Activated naive CD4-positive, alpha-beta T cell treated with anti-CD3 and anti-CD28 coated beads, Interleukin-2, amount 50 U/mL, for 72 hours (primary cell): ENCODE data around the gene BTN1A1. TPM values are rescaled to one million over a fixed set of nuclear protein-coding genes. Genes with fewer than 3 reads are reported as not detected.
"Not testable (repeated sequence)": the region's sequence is repeated elsewhere in the genome, so short reads cannot be mapped to it uniquely, and the experiment has no call there.

ENCODE experiments used
- ATAC-seq, 2 donors: fragments of 150-1000 bp; cut with Tn5 transposase; 2 replicates each; pipeline ENCODE4 v1.10.0; 2021; ENCODE audit warnings: mild to moderate bottlenecking in 2 of 2, moderate library complexity in 2 of 2
- DNase-seq, 2 donors: peaks; one replicate each; pipeline ENCODE4 v3.0.0; 2021 to 2022; ENCODE audit warnings: low spot score in 2 of 2
- H3K27ac Mint-ChIP-seq, 2 donors: one replicate each; pipeline ENCODE4 v1.8.0; 2022; ENCODE audit warnings: mild to moderate bottlenecking in 2 of 2, mixed read lengths in 2 of 2
- H3K36me3 Mint-ChIP-seq, 2 donors: one replicate each; pipeline ENCODE4 v1.8.0; 2022; ENCODE audit warnings: mixed read lengths in 2 of 2
- H3K9me3 Mint-ChIP-seq, 2 donors: one replicate each; pipeline ENCODE4 v1.8.0; 2022; ENCODE audit warnings: mixed read lengths in 2 of 2
- total RNA-seq, 2 donors: library from RNA; stranded (reverse); gene quantifications; one replicate each; pipeline ENCODE4 v1.2.3, GENCODE V29; 2022

BTN1A1 gene
- total RNA-seq: under 1 TPM in 1 of 2 donors, not detected in 1; 0.16 TPM

- no peak for DNase-seq
- Mint-ChIP-seq H3K36me3 (peaks cover 4 to 8% of the 10 kb centered on the region in 2 donors), H3K9me3 (no peaks in the 10 kb centered on the region), H3K27ac (no peak within 1 kb of the TSS)
- no peak for ATAC-seq
Observed at GRCh38 chr6:26500102-26500501, at the start of gene BTN1A1. Gene BTN1A1, plus strand, starts transcription at chr6:26500303. Its CDS starts 984 bp downstream, at chr6:26501287.

GRCh38 chr6:26452631-26453235, 47.4 kb upstream of the BTN1A1 start:
- DNase-seq: no peak
- no peak for ATAC-seq
- Mint-ChIP-seq H3K9me3 (no peaks in the 10 kb centered on the region), H3K36me3 (peaks cover 28% of the 10 kb centered on the region in 2 donors), H3K27ac (no peak overlapping the region)

- Mint-ChIP-seq H3K27ac (no peak overlapping the region), H3K9me3 (no peaks in the 10 kb centered on the region), H3K36me3 (peaks cover 26 to 31% of the 10 kb centered on the region in 2 donors)
- DNase-seq (no peak), ATAC-seq (no peak)
Observed at GRCh38 chr6:26454631-26455030, 45.5 kb upstream of the BTN1A1 start.

- Mint-ChIP-seq H3K36me3 (peaks cover 26 to 31% of the 10 kb centered on the region in 2 donors), H3K27ac (peak overlapping the region in 1 of 2 donors; percentile 94), H3K9me3 (no peaks in the 10 kb centered on the region)
- DNase-seq (no peak), ATAC-seq (no peak)
Observed at GRCh38 chr6:26455357-26455970, 44.6 kb upstream of the BTN1A1 start.

DNA sequence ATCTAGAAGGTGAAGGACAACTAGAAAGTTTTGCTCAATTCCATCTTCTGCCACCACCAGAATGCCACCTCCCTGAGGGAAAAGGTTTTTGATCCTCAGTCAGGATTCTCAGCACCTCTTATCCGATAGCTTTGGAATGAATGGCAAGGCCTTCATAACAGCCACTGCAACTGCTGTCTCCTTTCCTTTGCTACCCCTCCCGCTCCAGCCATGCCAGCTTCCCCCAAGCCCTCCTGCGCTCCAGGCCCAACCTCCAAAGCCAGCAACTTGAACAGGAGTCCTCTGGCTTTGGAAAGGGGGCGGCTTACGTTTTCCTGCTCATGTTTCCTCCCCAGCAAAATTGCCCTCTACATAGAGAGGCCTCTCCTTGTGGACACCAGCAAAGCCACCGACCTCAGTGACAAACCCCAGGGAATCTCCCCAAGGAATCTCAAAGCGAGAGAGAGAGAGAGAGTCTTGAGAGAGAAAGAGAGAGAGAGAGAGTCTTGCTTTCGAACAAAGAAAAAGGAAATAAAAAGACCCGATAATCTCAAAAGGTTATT, 42.8 kb upstream of the BTN1A1 start:
- ATAC-seq: peak; percentile 39 to 45
- no peaks in the 10 kb centered on the region for H3K9me3 Mint-ChIP-seq
- H3K36me3 Mint-ChIP-seq: peaks cover 34 to 40% of the 10 kb centered on the region in 2 donors
- peak in 1 of 2 donors; percentile 16 for DNase-seq
- H3K27ac Mint-ChIP-seq: peak overlapping the region; percentile 94 to 98

DNA sequence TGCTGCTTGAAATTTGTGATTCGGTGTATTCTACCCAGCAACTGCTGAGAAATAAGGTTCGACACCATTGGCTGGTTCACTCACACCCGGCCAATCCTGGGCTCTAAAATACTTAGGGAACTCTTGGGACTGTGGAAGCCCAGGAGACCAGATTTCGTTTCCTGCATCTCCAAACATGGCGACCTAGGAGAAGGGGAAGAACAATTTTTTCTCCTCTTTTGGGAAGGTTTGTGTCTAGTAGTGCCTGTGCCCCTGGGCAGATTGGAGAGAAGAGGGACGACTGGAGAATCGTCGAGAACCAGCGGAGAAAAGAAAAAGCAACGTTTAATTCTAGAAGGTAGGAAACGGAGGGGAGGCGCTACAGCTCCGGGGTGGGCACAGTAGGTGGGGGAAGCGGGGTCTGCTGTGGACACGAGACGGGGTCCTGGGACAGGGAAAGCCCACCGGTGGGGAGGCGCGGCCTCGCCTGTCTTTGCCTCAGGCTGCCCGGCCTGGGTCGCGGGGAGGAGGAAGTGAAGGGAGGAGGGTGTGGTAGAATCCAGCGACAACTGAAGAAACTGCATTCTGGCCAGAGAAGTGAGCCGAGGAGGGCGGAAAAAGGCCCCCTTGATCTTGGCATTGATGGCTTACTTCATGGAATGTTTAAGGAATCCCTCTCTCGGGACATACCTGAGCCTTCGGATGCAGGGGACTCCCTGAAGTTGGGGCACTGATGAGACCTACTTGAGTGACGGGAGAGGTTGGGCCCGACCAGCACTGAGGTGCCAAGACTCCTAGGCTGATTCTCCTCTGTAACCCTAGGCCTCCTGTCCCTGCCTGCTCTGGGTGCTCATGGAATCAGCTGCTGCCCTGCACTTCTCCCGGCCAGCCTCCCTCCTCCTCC, 42.1 kb upstream of the BTN1A1 start, which contains the start of gene BTN2A1:
Gene BTN2A1, plus strand, starts transcription at position 150 of the 883 bp plus-strand sequence. Its CDS starts 682 bp downstream, at position 832.
- Mint-ChIP-seq H3K27ac (peak within 1 kb of the TSS; percentile 94 to 98), H3K36me3 (peaks cover 38 to 46% of the 10 kb centered on the region in 2 donors), H3K9me3 (no peaks in the 10 kb centered on the region)
- DNase-seq: peak; percentile 60 to 67
- peak; percentile 99 for ATAC-seq

DNA sequence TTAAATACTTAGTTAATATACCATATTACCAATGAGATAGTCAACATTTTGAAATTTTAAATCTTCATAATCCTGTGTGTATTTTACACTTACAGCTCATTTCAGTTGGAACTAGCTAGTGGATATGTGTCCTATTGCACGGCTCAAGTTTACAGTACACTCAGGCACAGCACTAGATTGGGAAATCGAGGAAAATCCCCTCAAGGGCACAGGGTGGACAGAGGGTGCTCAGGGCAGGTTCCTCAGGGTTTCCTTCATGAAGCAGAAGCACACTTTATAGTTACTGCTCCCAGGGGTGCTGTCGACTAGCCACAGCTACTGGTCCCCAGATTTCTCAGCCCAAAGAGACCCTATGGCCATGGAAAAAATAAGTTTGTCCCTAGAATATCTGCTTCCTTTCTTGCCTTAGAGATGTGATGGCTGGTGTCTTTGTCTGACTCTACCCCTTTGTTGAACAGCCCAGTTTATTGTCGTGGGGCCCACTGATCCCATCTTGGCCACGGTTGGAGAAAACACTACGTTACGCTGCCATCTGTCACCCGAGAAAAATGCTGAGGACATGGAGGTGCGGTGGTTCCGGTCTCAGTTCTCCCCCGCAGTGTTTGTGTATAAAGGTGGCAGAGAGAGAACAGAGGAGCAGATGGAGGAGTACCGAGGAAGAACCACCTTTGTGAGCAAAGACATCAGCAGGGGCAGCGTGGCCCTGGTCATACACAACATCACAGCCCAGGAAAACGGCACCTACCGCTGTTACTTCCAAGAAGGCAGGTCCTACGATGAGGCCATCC, 40.9 kb upstream of the BTN1A1 start:
- DNase-seq (no peak), ATAC-seq (no peak)
- H3K27ac Mint-ChIP-seq: peak overlapping the region; percentile 18 to 73
- peaks cover 47 to 53% of the 10 kb centered on the region in 2 donors for H3K36me3 Mint-ChIP-seq
- H3K9me3 Mint-ChIP-seq: no peaks in the 10 kb centered on the region

- DNase-seq, H3K9me3 Mint-ChIP-seq, H3K27ac Mint-ChIP-seq, ATAC-seq: not testable (repeated sequence)
- peaks cover 52 to 66% of the 10 kb centered on the region in 2 donors for H3K36me3 Mint-ChIP-seq
Observed at GRCh38 chr6:26461353-26461752, 38.8 kb upstream of the BTN1A1 start.

DNA sequence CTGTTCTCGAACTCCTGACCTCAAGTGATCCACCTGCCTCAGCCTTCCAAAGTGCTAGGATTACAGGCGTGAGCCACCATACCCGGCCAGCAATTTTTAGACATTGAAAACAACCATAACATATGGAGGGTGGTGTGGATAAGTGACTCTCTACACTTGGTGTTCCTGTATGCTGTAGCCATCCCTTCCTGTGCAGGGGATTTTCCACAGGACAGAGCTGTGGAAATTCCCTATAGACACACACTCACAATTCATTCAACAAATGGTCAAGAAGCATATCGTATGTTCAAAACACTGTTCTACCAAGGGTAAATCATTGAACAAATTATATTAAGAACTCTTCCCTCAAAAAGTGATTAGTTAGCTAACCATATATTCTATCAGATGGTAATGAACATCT, 36.1 kb upstream of the BTN1A1 start:
- H3K36me3 Mint-ChIP-seq: peaks cover 51 to 69% of the 10 kb centered on the region in 2 donors
- H3K9me3 Mint-ChIP-seq: no peaks in the 10 kb centered on the region
- peak overlapping the region; percentile 42 to 86 for H3K27ac Mint-ChIP-seq
- ATAC-seq (no peak), DNase-seq (no peak)

DNA sequence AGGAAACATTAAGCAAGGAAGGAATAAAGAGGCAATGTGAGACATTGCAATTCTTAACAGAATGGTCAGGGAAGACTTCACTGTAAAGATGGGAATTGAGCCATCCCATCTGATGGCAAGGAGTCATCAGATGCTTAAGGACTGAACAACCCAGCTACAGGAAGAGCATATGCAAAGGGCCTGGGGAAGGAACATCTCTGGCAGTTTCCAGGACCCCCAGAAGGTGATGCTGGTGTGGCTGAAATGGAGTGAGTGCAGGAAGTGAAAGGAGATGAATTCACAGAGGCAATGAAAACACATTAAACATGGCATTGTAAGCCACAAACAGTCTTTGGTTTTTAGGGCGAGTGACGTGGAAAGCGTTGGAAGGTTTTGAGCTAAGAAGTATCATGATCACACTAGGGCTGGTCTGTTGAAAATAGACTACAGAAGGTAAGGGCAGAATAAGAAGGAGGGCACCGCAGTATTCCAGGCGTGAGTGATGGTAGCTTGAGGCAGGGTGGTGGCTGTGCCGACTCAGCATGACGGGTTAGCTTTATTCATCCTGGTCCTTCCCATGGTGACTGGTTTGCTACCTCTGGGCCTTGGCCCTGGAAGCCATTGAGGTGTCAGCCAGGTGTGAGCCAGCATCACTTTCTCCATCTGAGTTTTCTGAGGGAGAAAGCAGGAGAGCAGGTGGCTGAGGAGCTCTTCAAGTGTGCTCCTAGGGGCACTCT, 35.5 kb upstream of the BTN1A1 start:
- ATAC-seq (no peak), DNase-seq (no peak)
- Mint-ChIP-seq H3K36me3 (peaks cover 46 to 65% of the 10 kb centered on the region in 2 donors), H3K27ac (peak overlapping the region; percentile 42 to 86), H3K9me3 (no peaks in the 10 kb centered on the region)

GRCh38 chr6:26465776-26466175, 34.3 kb upstream of the BTN1A1 start:
- no peaks in the 10 kb centered on the region for H3K9me3 Mint-ChIP-seq
- no peak overlapping the region for H3K27ac Mint-ChIP-seq
- no peak for ATAC-seq
- peaks cover 45 to 58% of the 10 kb centered on the region in 2 donors for H3K36me3 Mint-ChIP-seq
- DNase-seq: no peak

GRCh38 chr6:26468829-26469228, 31.3 kb upstream of the BTN1A1 start:
- DNase-seq (no peak), ATAC-seq (no peak)
- Mint-ChIP-seq H3K36me3 (peaks cover 56 to 67% of the 10 kb centered on the region in 2 donors), H3K9me3 (peaks cover 8 to 13% of the 10 kb centered on the region in 2 donors), H3K27ac (no peak overlapping the region)

DNA sequence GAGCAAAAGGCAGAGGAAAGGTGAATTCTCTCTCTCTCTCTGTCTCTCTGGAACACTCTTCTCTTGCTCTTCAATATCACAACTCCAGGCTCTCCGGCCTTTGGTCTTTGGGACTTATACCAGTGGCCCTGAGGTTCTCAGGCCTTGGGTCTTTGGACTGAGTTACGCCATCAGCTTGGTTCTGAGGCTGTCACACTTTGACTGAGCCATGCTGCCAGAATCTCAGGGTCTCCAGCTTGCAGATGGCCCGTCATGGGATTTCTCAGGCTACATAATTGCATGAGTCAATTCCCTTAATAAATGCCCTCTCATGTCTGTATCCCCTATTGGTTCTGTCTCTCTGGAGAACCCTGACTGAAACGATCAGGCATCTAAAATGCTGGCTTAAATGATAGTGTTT, 29.5 kb upstream of the BTN1A1 start:
- DNase-seq (no peak), ATAC-seq (no peak)
- Mint-ChIP-seq H3K36me3 (peaks cover 53 to 56% of the 10 kb centered on the region in 2 donors), H3K9me3 (peaks cover 8 to 13% of the 10 kb centered on the region in 2 donors), H3K27ac (peak overlapping the region in 1 of 2 donors; percentile 76)

DNA sequence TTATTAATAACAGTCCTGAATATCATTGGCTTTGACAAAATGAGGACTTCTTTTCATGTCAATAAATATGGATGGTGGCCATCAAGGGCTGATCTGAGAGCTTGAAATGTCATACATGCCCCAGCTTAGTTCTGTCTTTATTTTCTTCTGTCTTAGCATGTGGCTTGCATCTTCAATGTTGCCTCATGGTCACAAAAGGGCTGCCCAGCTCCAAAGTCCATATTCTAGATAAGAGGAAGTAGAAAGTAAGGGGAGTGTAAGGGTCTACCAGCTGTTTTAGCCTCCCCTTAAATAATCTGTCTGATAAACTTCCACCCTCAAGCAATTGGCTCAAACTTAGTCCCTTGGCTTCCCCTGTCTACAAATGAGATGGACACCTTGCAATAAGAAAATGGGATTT, 28.1 kb upstream of the BTN1A1 start:
- DNase-seq (no peak), ATAC-seq (no peak)
- peaks cover 8 to 13% of the 10 kb centered on the region in 2 donors for H3K9me3 Mint-ChIP-seq
- H3K27ac Mint-ChIP-seq: peak overlapping the region in 1 of 2 donors; percentile 99
- peaks cover 45 to 62% of the 10 kb centered on the region in 2 donors for H3K36me3 Mint-ChIP-seq

GRCh38 chr6:26472549-26473290, 27.4 kb upstream of the BTN1A1 start:
- H3K9me3 Mint-ChIP-seq: peaks cover 8 to 13% of the 10 kb centered on the region in 2 donors
- peak overlapping the region; percentile 85 to 99 for H3K27ac Mint-ChIP-seq
- ATAC-seq (no peak), DNase-seq (no peak)
- H3K36me3 Mint-ChIP-seq: peaks cover 42 to 64% of the 10 kb centered on the region in 2 donors
